ENCODE results near the gene RGS11.

DNA sequence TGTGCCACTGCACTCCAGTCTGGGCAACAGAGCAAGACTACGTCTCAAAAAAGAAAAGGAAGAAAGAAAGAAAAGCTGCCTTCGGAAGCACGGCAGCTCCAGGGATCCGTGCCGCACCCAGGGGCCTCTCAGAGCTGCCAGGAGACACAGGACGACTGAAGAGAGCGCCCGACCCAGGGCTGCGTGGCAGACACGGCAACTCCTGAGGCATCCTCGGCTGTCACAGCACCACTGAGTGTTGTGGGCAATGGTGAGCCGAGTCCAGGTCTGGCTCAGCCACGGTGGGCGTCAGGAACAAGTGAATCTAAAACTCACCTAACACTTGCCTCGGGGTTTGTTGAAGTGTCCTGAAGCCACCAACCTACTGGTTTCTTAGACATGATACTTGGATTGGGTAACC, 36.0 kb upstream of the RGS11 start:
- TF ChIP-seq, protein P1, sequence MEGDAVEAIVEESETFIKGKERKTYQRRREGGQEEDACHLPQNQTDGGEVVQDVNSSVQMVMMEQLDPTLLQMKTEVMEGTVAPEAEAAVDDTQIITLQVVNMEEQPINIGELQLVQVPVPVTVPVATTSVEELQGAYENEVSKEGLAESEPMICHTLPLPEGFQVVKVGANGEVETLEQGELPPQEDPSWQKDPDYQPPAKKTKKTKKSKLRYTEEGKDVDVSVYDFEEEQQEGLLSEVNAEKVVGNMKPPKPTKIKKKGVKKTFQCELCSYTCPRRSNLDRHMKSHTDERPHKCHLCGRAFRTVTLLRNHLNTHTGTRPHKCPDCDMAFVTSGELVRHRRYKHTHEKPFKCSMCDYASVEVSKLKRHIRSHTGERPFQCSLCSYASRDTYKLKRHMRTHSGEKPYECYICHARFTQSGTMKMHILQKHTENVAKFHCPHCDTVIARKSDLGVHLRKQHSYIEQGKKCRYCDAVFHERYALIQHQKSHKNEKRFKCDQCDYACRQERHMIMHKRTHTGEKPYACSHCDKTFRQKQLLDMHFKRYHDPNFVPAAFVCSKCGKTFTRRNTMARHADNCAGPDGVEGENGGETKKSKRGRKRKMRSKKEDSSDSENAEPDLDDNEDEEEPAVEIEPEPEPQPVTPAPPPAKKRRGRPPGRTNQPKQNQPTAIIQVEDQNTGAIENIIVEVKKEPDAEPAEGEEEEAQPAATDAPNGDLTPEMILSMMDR (conservative IDR thresholded peaks at IDR 0.05; ENCODE audit: low read length) = no peak
- TF ChIP-seq EZH2phosphoT487 (IDR thresholded peaks at IDR 0.05; ENCODE audit: borderline replicate concordance, low read depth, low read length) = no peak
